ENCODE measurements around the gene MAPK14.

Gene MAPK14

DNA sequence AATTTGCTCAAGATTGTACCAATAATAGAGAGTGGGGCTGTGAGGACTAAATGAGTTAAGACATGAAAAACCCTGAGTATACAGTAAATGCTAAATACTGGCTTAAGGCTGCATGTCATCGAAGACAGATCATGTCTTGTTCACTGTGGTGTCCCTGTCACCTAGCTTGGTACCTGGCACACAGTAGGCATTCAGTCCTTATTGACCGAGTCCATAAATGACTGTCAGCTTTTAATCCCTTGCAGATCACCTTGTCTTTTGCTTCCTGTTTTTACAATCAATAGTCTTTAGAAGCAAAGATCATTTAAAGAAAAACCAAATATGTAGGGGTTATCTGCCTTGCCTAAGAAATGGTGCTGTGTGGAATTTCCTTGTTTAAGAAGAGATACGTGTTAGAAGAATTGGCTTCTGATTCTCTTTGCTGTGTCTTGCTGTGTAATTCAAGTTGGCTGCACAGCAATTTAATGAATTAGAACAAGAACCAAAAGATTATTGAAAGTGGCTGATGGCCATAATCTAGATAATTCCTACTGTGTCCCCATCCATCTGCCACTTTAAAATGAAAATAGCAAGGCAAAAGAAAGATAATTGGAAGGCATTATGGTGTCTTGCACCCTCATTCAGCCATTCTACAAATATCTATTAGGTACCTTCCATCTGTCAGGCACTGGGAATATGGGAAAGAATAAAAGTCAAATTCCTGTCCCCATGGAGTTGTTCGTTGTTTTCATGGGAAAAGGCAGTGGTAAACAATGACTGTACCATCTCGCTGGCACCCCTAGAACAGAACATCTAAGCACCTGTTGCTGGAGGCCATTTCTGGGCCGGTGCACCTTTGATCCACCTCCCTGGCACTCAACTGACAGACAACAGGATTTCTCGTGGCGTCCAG is 90.3 kb downstream of the MAPK14 start:
- H3K4me3 ChIP-seq (ENCODE audit: low read depth, low read length) = no peak overlapping the region

DNA sequence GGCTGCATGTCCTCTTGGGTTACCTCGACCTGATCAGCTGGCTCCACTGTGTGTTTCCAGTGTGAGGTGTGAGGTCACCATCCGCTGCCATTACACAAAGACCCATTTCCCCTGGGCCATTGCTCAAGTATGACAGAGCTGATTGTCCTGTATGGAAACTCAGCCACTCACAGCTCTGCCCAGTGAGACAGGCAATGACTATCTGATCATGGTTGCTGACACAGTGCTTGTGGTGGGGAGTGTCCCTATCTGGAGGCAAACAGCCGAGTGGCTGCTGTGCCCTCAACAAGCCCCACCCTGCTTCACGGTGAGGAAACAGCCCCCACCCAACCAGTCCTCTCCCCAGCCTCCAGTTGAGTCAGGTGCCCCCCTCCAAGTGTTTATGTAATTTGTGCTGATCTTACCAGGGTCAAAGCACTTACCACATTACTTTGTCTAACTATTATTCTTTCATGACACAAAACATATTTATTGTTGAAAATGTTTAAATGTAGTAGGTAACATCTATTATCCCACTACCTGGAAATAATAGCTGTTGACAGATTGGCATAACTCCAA is 91.0 kb downstream of the MAPK14 start:
- in situ Hi-C loops (cut with HindIII; ENCODE audit: low sequenced_read_pairs) = no loop called here
- H3K4me3 ChIP-seq (ENCODE audit: low read depth, low read length) = no peak overlapping the region
- TF ChIP-seq, protein P1, sequence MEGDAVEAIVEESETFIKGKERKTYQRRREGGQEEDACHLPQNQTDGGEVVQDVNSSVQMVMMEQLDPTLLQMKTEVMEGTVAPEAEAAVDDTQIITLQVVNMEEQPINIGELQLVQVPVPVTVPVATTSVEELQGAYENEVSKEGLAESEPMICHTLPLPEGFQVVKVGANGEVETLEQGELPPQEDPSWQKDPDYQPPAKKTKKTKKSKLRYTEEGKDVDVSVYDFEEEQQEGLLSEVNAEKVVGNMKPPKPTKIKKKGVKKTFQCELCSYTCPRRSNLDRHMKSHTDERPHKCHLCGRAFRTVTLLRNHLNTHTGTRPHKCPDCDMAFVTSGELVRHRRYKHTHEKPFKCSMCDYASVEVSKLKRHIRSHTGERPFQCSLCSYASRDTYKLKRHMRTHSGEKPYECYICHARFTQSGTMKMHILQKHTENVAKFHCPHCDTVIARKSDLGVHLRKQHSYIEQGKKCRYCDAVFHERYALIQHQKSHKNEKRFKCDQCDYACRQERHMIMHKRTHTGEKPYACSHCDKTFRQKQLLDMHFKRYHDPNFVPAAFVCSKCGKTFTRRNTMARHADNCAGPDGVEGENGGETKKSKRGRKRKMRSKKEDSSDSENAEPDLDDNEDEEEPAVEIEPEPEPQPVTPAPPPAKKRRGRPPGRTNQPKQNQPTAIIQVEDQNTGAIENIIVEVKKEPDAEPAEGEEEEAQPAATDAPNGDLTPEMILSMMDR (IDR thresholded peaks at IDR 0.05; ENCODE audit: low read depth, low read length) = no peak
- DNase-seq (ENCODE audit: low read depth, low spot score) = no peak

More for the DNA sequence above, 90.3 kb downstream of the MAPK14 start:
- in situ Hi-C loops (cut with HindIII; ENCODE audit: low sequenced_read_pairs) = no loop called here
- TF ChIP-seq, protein P1 (IDR thresholded peaks at IDR 0.05; ENCODE audit: low read depth, low read length) = no peak
- DNase-seq (ENCODE audit: low read depth, low spot score) = no peak

DNA sequence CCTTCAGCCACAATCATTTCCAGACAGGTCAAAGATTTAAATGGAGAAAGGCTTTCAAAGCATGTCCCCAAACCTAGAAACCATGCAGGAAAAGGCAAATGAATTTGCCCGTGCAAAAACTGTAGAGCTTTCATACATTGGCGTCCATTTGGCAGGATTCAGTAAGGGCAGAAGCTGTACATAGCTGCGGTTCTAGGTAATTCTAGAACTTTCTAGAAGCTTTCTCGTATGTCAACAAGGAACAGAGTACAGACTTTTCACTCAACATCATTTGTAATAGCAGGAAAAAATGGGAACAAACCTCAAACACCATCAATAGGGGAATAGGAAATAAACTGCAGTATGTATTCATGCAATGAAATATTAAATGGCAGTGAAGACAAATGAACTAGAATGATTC is 91.6 kb downstream of the MAPK14 start:
- TF ChIP-seq, protein P1 (IDR thresholded peaks at IDR 0.05; ENCODE audit: low read depth, low read length) = no peak
- in situ Hi-C loops (cut with HindIII; ENCODE audit: low sequenced_read_pairs) = no loop called here
- DNase-seq (ENCODE audit: low read depth, low spot score) = no peak
- H3K4me3 ChIP-seq (ENCODE audit: low read depth, low read length) = no peak overlapping the region

DNA sequence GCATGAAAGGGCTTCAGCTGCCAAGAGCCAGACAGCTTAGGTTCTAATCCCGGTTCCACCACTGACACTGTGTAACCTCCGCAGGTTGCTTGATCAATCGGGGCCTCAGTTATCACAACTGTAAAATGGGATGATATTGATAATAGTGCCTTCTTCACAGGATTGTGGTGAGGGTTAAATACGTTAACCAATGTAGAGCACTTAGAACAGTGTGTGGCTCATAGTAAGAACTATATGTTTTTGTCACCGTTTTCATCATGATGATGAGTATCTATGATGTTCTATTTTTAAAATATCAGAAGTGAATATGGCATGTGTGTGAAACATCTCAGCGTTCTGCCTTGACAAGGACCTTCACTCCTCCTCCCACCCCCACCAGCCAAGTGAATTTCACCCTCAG is 92.4 kb downstream of the MAPK14 start:
- DNase-seq (ENCODE audit: low read depth, low spot score) = no peak
- TF ChIP-seq, protein P1 (IDR thresholded peaks at IDR 0.05; ENCODE audit: low read depth, low read length) = no peak
- in situ Hi-C loops (cut with HindIII; ENCODE audit: low sequenced_read_pairs) = no loop called here
- H3K4me3 ChIP-seq (ENCODE audit: low read depth, low read length) = no peak overlapping the region

DNA sequence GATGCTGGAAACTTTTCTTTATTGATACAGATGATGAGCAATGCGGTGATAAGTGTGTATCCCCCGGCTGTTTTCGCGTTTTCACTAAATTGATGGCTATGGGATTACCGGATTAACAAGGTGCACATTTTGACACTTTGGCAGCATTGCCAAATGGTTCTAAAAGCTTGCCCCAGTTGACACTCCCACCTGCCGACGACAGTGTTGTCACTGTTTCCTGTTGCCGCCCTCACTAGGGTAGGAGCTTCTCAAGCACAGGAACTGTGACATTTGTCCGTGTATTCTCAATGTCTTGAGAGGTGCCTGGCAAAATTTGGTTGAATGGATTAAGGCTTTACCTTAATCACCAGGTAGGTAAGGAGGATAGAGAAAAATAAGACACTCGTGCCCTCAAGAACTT is 92.9 kb downstream of the MAPK14 start:
- no peak for DNase-seq (ENCODE audit: low read depth, low spot score)
- TF ChIP-seq, protein P1 (IDR thresholded peaks at IDR 0.05; ENCODE audit: low read depth, low read length) = no peak
- in situ Hi-C loops (cut with HindIII; ENCODE audit: low sequenced_read_pairs) = no loop called here
- H3K4me3 ChIP-seq (ENCODE audit: low read depth, low read length) = no peak overlapping the region

DNA sequence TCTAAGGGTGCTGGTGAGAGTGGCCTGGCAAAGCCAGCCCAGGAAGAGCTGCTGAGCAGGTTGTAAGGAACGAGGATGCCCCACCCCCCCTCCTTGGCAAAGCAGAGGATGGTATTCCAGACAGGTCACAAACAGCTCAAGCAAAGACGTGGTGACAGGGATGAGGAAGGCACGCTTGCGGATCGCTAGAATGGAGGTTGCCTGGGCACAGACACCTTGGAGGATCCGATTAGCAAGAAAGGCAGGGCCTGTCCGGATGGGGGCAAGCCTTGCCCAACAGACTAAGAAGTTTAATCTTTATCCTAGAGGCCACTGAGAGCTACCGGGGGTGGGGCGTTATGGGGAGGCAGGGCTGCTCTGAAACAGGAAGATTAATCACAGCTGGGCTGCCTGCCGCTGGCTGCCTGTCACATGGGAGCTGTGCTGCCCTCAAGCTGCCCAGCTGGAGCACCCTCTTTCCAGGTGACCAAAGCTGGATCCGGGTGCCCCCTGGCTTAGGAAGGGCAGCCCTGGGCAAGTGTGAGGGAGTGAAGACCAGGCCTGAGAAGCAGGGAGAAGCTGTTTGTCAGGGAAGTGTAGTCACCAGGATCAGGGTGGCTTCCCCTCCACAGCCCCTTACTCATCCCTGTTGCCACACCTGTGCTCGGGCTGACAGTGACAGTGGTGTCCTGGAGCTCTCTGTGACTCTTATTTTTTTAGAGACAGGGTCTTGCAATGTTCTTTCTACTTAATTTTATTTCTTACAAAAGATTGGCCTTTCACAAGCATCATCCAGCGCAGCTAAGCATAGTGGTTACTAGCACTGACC is 93.6 kb downstream of the MAPK14 start:
- TF ChIP-seq, protein P1 (IDR thresholded peaks at IDR 0.05; ENCODE audit: low read depth, low read length) = no peak
- in situ Hi-C loops (cut with HindIII; ENCODE audit: low sequenced_read_pairs) = no loop called here
- H3K4me3 ChIP-seq (ENCODE audit: low read depth, low read length) = no peak overlapping the region
- no peak for DNase-seq (ENCODE audit: low read depth, low spot score)
